Adipose tissue (tissue), 3 donors: ENCODE data around the gene SOS1. TPM values are rescaled to one million over a fixed set of nuclear protein-coding genes. Genes with fewer than 3 reads are reported as not detected.
"Not testable (repeated sequence)": the region's sequence is repeated elsewhere in the genome, so short reads cannot be mapped to it uniquely, and the experiment has no call there.

ENCODE experiments used
- H3K27ac ChIP-seq: one replicate; pipeline ENCODE4 v1.5.1; 2013; ENCODE audit warnings: low read depth, low read length
- WGBS, 3 donors: extraction: QIAGEN DNeasy Blood & Tissue Kit; methylation state at CpG; one replicate each; pipeline ENCODE4 v1.1.7; 2013; 5-methylcytosine and 5-hydroxymethylcytosine counted together
- polyA plus RNA-seq, 3 donors: library from polyadenylated mRNA; stranded (reverse); fragments of 200-250 nt; gene quantifications; one replicate each; pipeline ENCODE4 v1.2.3, GENCODE V29; 2013
- donor health status: healthy with polysubstance abuse.
- donor health status: Bipolar disorder and iron deficiency.
- donor health status: healthy.

The SOS1 gene
- 10 to 100 TPM in 1 of 3 donors, 1 to 10 TPM in 2; 3.9 to 22.9 (median 9.2) TPM for polyA plus RNA-seq

DNA sequence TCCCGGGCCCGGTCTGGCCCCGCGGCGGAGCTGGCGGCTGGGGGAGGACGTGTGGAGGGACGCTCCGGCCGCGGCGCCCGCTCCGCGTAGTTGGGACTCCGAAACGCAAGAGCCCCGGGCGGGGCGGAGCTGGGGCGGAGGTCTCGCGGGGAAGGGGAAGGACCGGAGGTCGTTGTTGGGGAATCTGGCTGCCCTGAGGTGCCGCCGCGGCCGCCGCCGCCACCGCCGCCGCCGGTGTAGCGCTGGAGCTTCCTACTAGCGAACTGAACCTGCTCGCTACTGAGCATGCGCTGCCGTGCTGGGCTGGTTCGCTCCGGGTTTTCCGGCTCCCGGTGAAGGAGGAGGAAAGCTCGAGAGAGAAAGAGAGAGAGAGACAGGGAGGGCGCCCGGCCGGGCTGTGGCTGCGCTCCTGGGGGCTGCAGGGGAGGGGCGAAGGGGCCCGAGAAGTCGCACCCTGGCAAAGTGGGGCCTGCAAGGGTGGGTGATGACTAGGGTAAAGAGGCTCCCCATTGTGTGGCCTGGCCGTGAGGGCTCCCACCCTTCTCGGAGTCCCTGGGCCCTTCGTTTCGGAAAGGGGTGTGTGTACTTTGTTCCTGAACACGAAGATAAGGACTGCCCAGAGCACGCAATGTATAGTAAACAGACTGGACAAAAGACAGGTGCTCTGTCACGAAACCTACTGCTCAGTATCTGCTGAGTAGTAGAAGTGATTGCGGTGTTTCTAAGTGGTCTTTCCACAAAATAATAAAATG, at the start of gene SOS1:
TSS of gene SOS1 (minus strand) at position 281 of the 752 bp plus-strand sequence. CDS start 629 bp downstream, outside the sequence.
- H3K27ac ChIP-seq = peak within 1 kb of the TSS; percentile 60
- WGBS, 3 donors = 1 to 2% (median 1%) methylated on average over 50 to 60 of the region's 60 CpGs

DNA sequence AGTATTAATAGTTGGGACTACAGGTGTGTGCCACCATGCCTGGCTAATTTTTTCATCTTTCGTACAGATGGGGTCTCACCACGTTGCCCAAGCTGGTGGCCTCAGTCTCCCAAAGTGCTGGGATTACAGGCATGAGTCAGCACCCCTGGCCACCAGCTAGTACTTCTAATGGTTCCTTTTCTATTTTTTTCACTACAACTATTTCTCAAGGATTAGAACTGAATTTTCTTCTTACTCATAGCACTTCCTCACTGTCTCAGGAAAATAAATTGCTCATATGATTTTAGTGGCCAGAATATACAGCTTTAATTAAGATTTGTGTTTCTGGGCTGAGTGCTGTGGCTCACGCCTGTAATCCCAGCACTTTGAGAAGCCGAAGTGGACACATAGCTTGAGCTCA, 43.2 kb upstream of the SOS1 start:
- 66 to 87% (median 80%) methylated on average over 4 of the region's 4 CpGs for WGBS, 3 donors
- H3K27ac ChIP-seq = no peak overlapping the region

DNA sequence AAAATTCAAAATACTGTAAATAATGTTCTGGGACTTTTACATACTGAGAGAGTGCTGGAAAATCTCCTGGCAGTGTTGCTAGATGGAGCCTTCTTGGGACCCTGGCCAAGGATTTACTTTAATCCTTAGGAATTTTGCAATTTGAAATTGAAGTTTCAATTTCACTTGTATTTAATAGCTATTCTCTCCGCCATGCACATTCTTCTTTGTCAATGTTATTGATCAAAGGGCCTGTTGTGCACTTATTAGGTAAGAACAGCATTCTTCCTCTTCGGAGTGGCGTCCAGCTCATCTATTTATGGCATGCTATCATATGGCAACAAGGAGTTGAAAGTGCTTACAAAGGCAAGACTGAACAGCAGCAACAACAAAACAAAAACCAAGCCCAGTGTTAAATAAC, 40.1 kb upstream of the SOS1 start:
- H3K27ac ChIP-seq = no peak overlapping the region
- 55 to 73% (median 63%) methylated on average over 3 of the region's 3 CpGs for WGBS, 3 donors

DNA sequence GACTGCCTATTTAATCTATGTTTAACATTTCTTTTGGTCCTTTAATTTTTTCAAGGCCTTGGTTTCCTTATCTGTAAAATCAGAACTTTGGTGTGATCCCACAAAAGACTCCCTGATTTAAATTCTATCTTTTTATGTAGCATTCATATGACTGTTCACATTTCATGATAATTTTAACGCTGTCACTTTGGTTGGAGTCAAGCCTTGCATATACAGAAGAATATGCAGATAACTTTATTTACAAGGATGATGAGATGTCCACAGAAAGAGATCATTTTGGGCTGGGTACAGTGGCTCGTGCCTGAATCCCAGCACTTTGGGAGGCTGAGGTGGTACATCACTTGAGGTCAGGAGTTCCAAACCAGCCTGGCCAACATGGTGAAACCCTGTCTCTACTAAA, 38.4 kb upstream of the SOS1 start:
- no peak overlapping the region for H3K27ac ChIP-seq
- 88 to 95% (median 95%) methylated on average over 2 of the region's 2 CpGs for WGBS, 3 donors

DNA sequence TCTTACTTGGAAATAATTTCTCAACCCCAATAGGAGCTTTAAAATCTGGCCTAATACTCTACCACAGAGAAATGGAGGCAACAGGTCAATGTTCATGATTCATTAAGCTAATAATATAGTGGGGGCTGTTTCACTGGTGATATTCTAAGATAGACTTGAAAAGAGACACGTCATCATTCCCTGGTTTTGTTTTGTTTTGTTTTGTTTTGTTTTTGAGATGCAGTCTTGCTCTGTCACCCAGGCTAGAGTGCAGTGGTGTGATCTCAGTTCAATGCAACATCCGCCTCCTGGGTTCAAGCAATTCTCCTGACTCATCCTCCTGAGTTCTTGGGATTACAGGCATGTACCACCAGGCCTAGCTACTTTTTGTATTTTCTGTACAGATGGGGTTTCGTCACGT, 37.5 kb upstream of the SOS1 start:
- no peak overlapping the region for H3K27ac ChIP-seq
- WGBS, 3 donors = 89 to 91% (median 90%) methylated on average over 4 of the region's 4 CpGs

DNA sequence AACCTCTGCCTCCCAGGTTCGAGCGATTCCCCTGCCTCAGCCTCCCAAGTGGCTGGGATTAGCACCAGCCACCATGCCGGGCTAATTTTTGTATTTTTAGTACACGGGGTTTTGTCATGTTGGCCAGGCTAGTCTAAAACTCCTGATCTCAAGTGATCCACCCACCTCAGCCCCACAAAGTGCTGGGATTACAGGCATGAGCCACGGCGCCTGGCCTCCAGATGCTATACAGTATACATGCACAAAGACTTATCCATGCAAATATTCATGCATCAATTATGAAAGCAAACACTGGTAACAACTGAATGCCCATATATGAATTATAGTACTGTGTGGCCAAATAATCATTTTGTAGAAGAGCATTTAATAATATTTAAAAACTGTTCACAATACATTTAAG, 36.0 kb upstream of the SOS1 start:
- H3K27ac ChIP-seq = no peak overlapping the region
- 85 to 94% (median 92%) methylated on average over 6 of the region's 6 CpGs for WGBS, 3 donors

DNA sequence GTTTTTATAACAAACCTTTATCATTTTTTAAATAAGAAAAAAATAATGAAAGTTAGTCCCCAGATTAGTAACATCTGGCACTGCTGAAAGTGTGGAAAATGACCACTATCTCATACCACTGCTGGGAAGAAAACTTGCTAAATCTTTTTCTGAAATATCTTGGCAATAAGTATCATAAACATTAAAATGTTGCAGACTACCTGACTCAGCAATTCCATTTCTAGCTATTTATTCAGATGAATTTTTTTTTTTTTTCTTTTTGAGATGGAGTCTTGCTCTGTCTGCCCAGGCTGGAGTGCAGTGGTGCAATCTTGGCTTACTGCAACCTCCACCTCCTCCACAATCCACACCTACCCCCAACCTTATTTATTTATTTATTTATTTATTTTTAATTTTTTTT, 35.3 kb upstream of the SOS1 start:
- no peak overlapping the region for H3K27ac ChIP-seq

DNA sequence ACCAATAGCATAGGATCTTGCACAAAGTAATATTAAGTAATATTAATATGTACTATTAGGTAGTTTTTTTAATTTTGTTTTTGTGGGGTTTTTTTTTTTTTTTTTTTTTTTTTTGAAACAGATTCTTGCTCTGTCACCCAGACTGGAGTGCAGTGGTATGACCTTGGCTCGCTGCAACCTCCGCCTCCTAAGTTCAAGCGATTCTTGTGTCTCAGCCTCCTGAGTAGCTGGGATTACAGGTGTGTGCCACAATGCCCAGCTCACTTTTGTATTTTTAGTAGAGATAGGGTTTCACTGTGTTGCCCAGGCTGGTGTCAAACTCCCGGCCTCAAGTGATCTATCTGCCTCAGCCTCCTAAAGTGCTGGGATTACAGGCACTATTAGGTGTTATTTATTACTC, 34.7 kb upstream of the SOS1 start:
- WGBS, 3 donors = 79 to 88% (median 85%) methylated on average over 4 of the region's 4 CpGs
- H3K27ac ChIP-seq = not testable (repeated sequence)

DNA sequence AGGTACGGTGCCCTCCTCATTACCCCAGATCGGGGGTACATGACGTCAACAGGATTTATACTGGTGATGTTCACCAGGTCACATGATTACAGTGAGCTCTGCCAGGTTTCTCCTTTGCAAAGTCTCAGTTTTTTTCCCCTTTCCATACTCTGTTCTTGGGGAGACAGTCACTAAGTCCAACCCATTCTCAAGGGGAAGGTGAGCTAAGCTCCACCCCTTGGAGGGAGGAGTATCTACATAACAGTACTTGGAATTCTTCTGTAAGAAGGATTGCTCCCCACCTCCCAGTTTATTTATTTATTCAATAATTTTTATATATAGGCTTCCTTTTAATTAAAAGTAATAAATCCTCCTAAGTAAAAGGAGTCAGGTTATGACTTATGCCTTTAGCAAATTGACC, 34.1 kb upstream of the SOS1 start:
- 72 to 91% (median 77%) methylated on average over 3 of the region's 3 CpGs for WGBS, 3 donors

DNA sequence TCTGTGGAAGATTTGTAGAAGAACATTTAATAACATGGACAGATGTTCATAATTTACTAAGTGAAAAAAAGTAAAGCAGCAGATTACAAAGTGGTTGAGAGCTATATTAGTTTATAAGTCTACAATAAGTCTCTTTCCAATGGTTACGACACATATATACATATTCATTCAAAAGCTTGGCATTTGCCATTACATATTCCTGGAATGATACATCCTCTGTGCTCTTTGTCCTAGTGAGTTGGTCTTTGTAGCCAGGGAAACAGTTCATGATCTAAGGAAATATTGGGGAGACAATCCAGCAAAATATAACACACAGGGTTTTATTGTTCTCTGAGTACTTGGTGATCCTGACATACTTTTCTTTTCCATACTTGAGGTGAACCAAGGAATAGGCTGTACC, 32.5 kb upstream of the SOS1 start:
- WGBS, 3 donors = 80 to 95% (median 85%) methylated on average over 1 of the region's 1 CpG
- no peak overlapping the region for H3K27ac ChIP-seq

More for the DNA sequence above, 34.1 kb upstream of the SOS1 start:
- H3K27ac ChIP-seq = no peak overlapping the region

DNA sequence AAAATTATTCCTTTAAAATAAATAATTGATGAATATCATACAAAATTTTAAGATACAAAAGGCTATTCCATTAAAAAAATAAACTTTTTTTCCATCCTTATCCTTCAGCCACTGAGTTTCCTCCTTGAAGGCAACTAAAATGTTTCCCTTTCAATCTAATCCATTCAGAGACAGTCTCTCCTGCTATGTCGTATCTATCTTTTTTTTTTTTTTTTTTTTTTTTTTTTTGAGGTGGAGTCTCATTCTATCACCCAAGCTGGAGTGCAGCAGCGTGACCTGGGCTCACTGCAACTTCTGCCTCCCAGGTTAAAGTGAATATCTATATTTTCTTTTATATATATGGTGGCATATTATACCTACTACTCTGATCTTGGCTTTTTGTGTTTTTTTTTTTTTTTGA, 31.7 kb upstream of the SOS1 start:
- no peak overlapping the region for H3K27ac ChIP-seq
- WGBS, 3 donors = 78 to 92% (median 85%) methylated on average over 2 of the region's 2 CpGs

DNA sequence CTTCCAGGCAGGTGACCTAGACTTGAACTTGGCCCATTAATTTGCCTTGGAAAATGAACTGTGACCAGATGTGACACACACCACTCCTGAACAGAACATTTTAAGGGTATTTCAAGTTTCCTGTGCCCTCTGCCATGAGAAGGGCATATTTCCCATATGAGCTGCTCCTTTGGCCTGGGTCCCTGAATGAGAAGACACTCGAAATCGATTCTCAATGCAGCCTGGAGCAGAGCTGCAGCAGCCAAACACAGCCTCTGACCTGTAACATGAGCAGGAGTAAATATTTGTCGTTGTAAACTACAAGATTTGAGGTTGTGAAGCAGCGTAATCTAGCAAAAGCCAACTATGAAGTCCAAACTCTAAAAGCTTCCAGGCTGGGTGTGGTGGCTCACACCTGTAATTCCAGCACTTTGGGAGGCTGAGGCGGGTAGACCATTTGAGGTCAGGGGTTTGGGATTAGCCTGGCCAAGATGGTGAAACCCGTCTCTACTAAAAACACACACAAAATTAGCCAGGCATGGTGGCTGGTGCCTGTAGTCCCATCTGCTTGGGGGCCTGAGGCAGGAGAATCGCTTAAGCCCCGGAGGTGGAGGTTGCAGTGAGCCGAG, 30.1 kb upstream of the SOS1 start:
- 71 to 89% (median 78%) methylated on average over 9 of the region's 9 CpGs for WGBS, 3 donors
- no peak overlapping the region for H3K27ac ChIP-seq

DNA sequence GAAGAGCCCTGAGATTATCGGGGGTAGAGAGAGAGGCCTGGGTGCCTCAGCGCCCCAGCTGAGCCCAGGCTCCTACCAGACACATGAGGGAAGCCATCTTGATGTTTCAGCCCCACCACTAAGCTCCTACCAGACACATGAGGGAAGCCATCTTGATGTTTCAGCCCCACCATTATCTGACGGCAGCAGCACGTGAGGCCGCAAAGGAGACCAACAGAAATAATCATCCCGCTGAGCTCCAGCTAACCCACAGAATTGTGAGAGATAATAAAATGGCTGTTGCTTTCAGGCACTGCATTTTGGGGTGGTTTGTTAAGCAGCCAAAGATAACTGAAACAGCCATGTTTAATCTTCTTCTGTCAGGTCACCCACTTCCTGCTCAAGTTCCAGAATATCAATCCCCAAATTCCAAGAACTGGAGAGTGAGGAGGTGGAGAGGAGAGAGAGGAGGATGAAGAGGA, 29.3 kb upstream of the SOS1 start:
- WGBS, 3 donors = 95 to 98% (median 96%) methylated on average over 6 of the region's 6 CpGs
- H3K27ac ChIP-seq = no peak overlapping the region

DNA sequence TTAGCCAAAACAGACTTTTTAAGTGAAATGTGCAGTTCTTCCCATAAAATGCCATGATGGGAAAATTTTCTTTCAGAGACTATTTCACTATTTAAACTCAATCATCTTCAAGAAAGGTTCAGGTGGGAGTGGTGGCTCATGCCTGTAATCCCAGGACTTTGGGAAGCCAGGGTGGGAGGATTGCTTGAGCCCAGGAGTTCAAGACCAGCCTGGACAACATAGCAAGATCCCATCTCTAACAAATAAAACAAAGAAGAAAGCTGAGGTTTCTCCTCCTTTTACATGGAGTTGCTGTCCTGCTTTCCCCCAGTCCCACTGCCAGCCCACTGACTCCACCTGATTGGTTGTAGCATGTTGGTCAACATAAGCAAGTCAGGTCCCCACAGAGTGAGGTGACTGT, 25.8 kb upstream of the SOS1 start:
- H3K27ac ChIP-seq = no peak overlapping the region

DNA sequence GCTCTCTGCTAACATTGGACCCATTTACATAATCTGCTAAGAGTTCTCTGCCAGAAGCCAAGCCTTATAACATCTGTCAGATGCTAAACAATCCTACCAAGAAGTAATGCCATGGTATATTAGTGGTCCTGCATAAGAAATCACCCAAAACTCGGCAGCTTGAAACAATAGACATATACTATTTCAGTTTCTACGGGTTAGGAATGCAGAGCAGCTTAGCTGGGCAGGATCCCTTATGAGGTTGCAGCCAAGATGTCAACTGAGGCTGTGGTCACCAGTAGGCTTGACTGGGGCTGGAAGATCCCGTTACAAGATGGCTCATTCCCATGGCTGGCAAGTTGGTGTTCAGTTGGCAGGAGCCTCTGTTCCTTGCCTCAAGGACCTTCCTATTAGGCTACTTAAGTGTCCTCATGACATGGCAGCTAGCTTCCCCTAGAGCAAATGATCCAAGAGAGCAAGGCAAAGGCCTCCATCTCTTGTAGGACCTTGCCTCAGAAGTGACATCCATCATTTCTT, 25.1 kb upstream of the SOS1 start:
- no peak overlapping the region for H3K27ac ChIP-seq
- 85 to 92% (median 89%) methylated on average over 3 of the region's 3 CpGs for WGBS, 3 donors

DNA sequence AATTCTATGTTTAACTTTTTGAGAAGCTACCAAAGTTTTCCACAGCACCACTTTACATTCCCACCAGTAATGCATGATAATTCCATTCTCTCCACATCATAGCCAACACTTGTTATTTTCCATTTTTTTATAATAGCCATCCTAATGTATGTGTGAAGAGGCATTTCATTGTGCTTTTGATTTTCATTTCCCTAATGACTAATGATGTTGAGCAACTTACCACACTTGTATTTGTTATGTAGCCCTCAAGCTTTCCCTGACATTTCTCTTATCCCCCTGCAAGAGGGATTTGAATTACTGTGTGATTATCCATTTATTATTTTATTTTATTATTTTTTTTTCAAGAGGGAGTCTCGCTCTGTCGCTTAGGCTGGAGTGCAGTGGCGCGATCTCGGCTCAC, 23.6 kb upstream of the SOS1 start:
- no peak overlapping the region for H3K27ac ChIP-seq
- WGBS, 3 donors = 98 to 99% (median 98%) methylated on average over 5 of the region's 5 CpGs

DNA sequence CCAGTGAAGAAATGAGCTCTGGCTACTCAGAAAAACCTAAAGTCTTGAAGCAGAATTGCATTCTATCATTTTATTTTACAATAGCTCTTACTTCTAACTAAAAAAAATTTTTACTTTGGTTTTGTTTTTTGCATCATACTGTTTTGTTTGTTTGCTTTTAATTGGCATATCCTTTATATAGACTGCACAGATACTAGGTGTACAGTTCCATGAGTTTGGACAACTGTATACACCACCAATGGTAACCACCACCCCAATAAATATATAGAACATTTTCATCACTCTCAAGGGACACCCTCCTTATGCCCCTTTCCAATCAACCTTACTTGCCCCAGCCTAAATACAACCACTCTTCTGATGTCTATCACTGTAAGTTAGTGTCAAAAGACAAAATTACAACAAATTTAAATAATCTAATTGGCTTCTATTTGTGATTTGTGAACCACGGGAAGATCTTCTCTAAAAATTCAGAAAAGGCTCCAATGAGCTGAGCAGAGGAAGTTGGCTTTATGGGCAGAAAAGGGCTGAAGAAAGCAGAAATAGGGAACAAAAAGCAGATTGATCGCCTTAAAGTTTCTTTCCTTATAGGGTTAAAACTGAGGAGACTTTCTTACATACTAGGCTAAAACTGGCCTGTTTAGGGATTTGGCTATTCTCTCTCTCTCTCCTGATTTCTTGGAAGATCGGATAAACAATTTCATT, 22.2 kb upstream of the SOS1 start:
- WGBS, 3 donors = 64 to 84% (median 68%) methylated on average over 3 of the region's 3 CpGs
- H3K27ac ChIP-seq = no peak overlapping the region

DNA sequence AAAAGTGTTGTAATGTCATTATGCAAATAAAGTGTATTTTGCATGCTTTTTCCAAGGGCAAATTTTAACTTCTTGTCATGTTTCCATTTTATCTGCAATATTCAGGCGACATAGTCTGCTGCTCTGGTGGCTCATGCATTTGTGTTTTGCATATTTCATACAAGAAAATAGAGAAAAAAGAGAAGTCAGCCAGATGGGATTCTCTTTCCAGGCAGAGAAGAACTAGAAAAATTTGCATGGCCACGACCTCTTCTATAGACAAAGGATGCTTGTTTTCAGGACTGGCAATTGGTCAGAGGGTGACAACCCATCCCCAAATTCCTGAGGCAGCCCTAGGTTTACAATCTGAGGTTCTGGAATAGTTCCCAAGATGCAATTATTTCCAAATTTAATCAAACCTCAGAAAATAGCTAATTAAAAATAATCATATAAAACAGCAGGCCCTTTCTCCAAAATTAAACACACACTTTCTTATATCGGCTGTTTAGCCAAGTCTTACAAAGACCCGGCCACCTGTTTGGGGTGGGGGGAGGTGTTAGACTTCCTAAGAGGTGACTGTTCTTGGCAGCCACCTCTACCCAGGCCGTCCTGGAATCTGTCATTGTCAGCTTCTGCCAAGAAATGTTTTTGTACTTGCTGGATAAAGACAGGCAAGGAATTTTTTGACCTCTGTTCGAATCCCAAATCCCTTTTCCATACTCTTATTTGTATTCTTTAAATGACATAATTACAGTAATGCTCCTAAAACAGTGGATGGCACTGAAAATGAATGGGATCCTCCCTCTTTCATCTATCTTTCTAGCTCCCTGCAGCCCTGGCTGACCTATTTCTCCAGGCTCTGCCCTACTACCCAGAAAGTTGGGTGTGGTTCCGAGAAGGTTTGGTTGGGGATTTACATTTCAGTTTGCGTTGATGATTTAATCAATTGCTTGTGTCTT, 20.8 kb upstream of the SOS1 start:
- 49 to 53% (median 51%) methylated on average over 8 of the region's 8 CpGs for WGBS, 3 donors
- no peak overlapping the region for H3K27ac ChIP-seq
